Pancreas (tissue), 10 donors: Measurements from ENCODE around the gene TAGLN2. TPM values are rescaled to one million over a fixed set of nuclear protein-coding genes. Genes with fewer than 3 reads are reported as not detected.

Experiments
- ATAC-seq, 4 donors: fragments of 200-7000 bp; cut with Tn5 transposase; one replicate each; pipeline versions ENCODE4 v1.8.0 to v1.9.1; 2020; ENCODE audit warnings: mild to moderate bottlenecking in 4 of 4, moderate library complexity in 4 of 4
- DNase-seq, 6 donors: peaks; one replicate each; pipeline ENCODE4 v3.0.0-alpha.2; 2020
- FAIRE-seq: peaks from 2 replicates; lab custom pipeline; 2012; peaks lifted over from hg19 to GRCh38; lab: Jason Lieb, UNC
- H3K27ac ChIP-seq, 4 donors: fragments of 200-600 bp; sonication (generic); 1 replicate in 3 of 4; 2 replicates in 1 of 4; pipeline versions ENCODE4 v1.5.0 to v1.8.0; 2020
- H3K27me3 ChIP-seq, 4 donors: fragments of 200-600 bp; one replicate each; pipeline ENCODE4 v1.8.0; 2021
- H3K36me3 ChIP-seq, 3 donors: fragments of 200-600 bp; sonication (generic) in 1 of 3; one replicate each; pipeline versions ENCODE4 v1.5.0 to v1.8.0; 2020 to 2021
- H3K4me1 ChIP-seq, 3 donors: fragments of 200-600 bp; one replicate each; pipeline ENCODE4 v1.8.0; 2021
- H3K4me3 ChIP-seq, 4 donors: fragments of 200-600 bp; sonication (generic) in 2 of 4; one replicate each; pipeline versions ENCODE4 v1.5.0 to v1.8.0; 2020 to 2021
- H3K9me3 ChIP-seq, 4 donors: fragments of 200-600 bp; one replicate each; pipeline ENCODE4 v1.8.0; 2021
- WGBS, 2 donors: extraction: QIAGEN DNeasy Blood & Tissue Kit; methylation state at CpG; one replicate each; pipeline ENCODE4 v1.1.7; 2013; 5-methylcytosine and 5-hydroxymethylcytosine counted together
- intact Hi-C, 3 donors: fragments of 100-400 bp; cut with DNase I; formaldehyde crosslinking; loops; one replicate each; pipeline versions ENCODE4 v1.11.1 to v1.14.2; 2022
- polyA plus RNA-seq, 2 donors: library from polyadenylated mRNA; stranded (reverse); fragments of 200-250 nt; gene quantifications; one replicate each; pipeline ENCODE4 v1.2.3, GENCODE V29; 2013
- total RNA-seq, 6 donors: library from RNA; stranded (reverse); fragmentation: NEBNext Ultra II Directional in 4 of 6; extraction: Animal tissue kit (Norgen Biotek cat#: 25700) in 4 of 6; gene quantifications; one replicate each; pipeline versions ENCODE4 v1.2.1 to v1.2.4, GENCODE V29; 2021 to 2023
- TF ChIP-seq, protein P1 (sequence below), 4 donors: fragments of 200-600 bp; sonication (generic) in 3 of 4; IDR thresholded peaks; one replicate each; pipeline versions ENCODE4 v1.5.0 to v1.8.0; 2021; ENCODE audit warnings: antibody characterized with exemption in 4 of 4
- donor health status: healthy with polysubstance abuse.
- donor health status: DM: no; HTN: no; CAD: no; lungs with moderate emphysema.
- donor health status: DM: no; HTN: no; CAD: no.
- donor health status: control.
- donor health status: control.
- donor health status: Bipolar disorder and iron deficiency.
- donor health status: DM: yes; HTN: yes; CAD: no.
- donor health status: DM: no; HTN: no; CAD: no.
- donor health status: DM: no; HTN: no; CAD: no.
- donor health status: DM: yes; HTN: yes; CAD: no.

The TAGLN2 gene
- total and polyA plus RNA-seq, 8 donors = 93.2 to 242 (median 159) TPM

- ATAC-seq (no peak), FAIRE-seq (no peak), DNase-seq (no peak)
- intact Hi-C loops = no loop called here
- TF ChIP-seq, protein P1, sequence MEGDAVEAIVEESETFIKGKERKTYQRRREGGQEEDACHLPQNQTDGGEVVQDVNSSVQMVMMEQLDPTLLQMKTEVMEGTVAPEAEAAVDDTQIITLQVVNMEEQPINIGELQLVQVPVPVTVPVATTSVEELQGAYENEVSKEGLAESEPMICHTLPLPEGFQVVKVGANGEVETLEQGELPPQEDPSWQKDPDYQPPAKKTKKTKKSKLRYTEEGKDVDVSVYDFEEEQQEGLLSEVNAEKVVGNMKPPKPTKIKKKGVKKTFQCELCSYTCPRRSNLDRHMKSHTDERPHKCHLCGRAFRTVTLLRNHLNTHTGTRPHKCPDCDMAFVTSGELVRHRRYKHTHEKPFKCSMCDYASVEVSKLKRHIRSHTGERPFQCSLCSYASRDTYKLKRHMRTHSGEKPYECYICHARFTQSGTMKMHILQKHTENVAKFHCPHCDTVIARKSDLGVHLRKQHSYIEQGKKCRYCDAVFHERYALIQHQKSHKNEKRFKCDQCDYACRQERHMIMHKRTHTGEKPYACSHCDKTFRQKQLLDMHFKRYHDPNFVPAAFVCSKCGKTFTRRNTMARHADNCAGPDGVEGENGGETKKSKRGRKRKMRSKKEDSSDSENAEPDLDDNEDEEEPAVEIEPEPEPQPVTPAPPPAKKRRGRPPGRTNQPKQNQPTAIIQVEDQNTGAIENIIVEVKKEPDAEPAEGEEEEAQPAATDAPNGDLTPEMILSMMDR (IDR thresholded peaks at IDR 0.05) = no peak
- Histone ChIP-seq H3K27me3 (no peaks in the 10 kb centered on the region), H3K9me3 (no peaks in the 10 kb centered on the region), H3K36me3 (no peaks in the 10 kb centered on the region), H3K27ac (no peak overlapping the region), H3K4me3 (no peak overlapping the region), H3K4me1 (peaks cover 2 to 8% (median 3%) of the 10 kb centered on the region in 3 donors)
- WGBS, 2 donors = 66 to 84% methylated on average over 1 of the region's 1 CpG
These were observed 26.2 kb upstream of the TAGLN2 start for GRCh38 chr1:159951551-159951950.

- H3K4me1 ChIP-seq = peaks cover 3 to 12% (median 4%) of the 10 kb centered on the region in 3 donors
- H3K27ac ChIP-seq = no peak overlapping the region
- H3K27me3 ChIP-seq = no peaks in the 10 kb centered on the region
- no peaks in the 10 kb centered on the region for H3K36me3 ChIP-seq
- intact Hi-C loops = no loop called here
- no peak for DNase-seq
- no peaks in the 10 kb centered on the region for H3K9me3 ChIP-seq
- no peak overlapping the region for H3K4me3 ChIP-seq
- TF ChIP-seq, protein P1 (IDR thresholded peaks at IDR 0.05) = no peak
- no peak for FAIRE-seq
- no peak for ATAC-seq
- WGBS, 2 donors = 53 to 59% methylated on average over 2 of the region's 2 CpGs
These were observed 25.7 kb upstream of the TAGLN2 start for GRCh38 chr1:159951016-159951415.

DNA sequence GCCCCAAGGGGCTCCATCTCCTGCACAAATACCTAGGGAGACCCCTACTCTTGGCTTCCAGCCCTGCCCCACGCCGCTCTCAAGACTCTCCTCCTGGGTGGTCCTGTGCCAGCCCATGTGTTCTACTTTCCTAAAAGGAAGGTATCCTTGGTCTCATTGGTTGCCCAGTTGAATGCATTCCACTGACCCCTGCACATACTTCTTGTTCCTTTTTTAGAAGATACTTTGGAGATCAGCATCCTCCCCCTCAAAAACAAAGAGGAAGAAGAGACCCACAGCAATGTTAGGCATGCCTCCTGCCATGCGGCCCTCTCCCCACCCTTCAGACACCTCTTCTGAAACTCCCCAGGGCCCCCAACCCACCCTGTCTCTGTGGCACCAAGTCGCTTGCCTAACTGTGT lies 24.7 kb upstream of the TAGLN2 start:
- H3K27me3 ChIP-seq = no peaks in the 10 kb centered on the region
- TF ChIP-seq, protein P1 (IDR thresholded peaks at IDR 0.05) = no peak
- H3K9me3 ChIP-seq = no peaks in the 10 kb centered on the region
- WGBS, 2 donors = 93 to 94% methylated on average over 4 of the region's 4 CpGs
- ATAC-seq = no peak
- DNase-seq = no peak
- intact Hi-C loops = no loop called here
- no peak overlapping the region for H3K27ac ChIP-seq
- FAIRE-seq = no peak
- H3K4me3 ChIP-seq = no peak overlapping the region
- no peaks in the 10 kb centered on the region for H3K36me3 ChIP-seq
- peaks cover 3 to 12% (median 4%) of the 10 kb centered on the region in 3 donors for H3K4me1 ChIP-seq

- Histone ChIP-seq H3K9me3 (no peaks in the 10 kb centered on the region), H3K27me3 (no peaks in the 10 kb centered on the region), H3K4me1 (peaks cover 3 to 12% (median 4%) of the 10 kb centered on the region in 3 donors), H3K4me3 (no peak overlapping the region), H3K36me3 (no peaks in the 10 kb centered on the region), H3K27ac (no peak overlapping the region)
- FAIRE-seq (no peak), DNase-seq (no peak), ATAC-seq (no peak)
- 49 to 54% methylated on average over 6 of the region's 6 CpGs for WGBS, 2 donors
- intact Hi-C loops = no loop called here
- TF ChIP-seq, protein P1 (IDR thresholded peaks at IDR 0.05) = no peak
These were observed 23.8 kb upstream of the TAGLN2 start for GRCh38 chr1:159949123-159949522.

DNA sequence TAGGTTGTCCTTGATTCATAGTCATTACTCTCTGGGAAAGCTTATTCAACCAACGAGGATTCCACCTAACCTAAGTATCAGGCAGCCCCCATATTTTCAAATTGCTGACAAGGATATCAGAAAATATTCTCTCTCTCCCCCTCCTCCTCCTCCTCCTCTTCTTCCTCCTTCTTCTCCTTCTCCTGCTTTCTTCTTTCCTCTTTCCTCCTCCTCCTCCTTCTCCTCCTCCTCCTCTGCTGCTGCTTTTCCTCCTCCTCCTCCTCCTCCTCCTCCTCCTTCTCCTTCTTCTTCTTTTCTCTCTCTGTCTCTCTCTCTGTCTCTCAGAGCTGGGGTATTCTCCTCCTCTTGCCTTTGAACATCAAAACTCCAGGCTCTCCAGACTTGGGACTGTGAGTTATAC lies 22.6 kb upstream of the TAGLN2 start:
- Histone ChIP-seq H3K27me3 (no peaks in the 10 kb centered on the region), H3K4me3 (no peak overlapping the region), H3K9me3 (no peaks in the 10 kb centered on the region), H3K4me1 (peaks cover 3 to 12% (median 4%) of the 10 kb centered on the region in 3 donors), H3K27ac (no peak overlapping the region), H3K36me3 (no peaks in the 10 kb centered on the region)
- ATAC-seq (no peak), DNase-seq (no peak), FAIRE-seq (no peak)
- TF ChIP-seq, protein P1 (IDR thresholded peaks at IDR 0.05) = no peak
- intact Hi-C loops = no loop called here
- 45 to 65% methylated on average over 1 of the region's 1 CpG for WGBS, 2 donors
